ENCODE measurements around the gene TBX1. TPM values are rescaled to one million over a fixed set of nuclear protein-coding genes. Genes with fewer than 3 reads are reported as not detected.

The TBX1 gene
- total and polyA plus RNA-seq, 2 of the 13 experiments (the other 11 are each of a cell fraction or from before 2014, with no cell fraction given): not detected

GRCh38 chr22:19738664-19739447, 21.7 kb upstream of the TBX1 start:
- H3K9ac ChIP-seq (ENCODE audit: insufficient read depth, low read depth, low read length): no peak overlapping the region
- H3K27me3 ChIP-seq (ENCODE audit: control insufficient read depth in 1 of 2, insufficient read depth in 2 of 2, low read length in 2 of 2): peaks cover 10 to 81% of the 10 kb centered on the region in 2 experiments
- H3K79me2 ChIP-seq (ENCODE audit: insufficient read depth, low read length): no peaks in the 10 kb centered on the region
- H3K4me1 ChIP-seq (ENCODE audit: insufficient read depth, low read length): peaks cover 13% of the 10 kb centered on the region
- WGBS (ENCODE audit: low lambda C conversion rate): 51% methylated on average over 12 of the region's 31 CpGs
- no TSS peak for BruUV-seq (replicated peaks)
- DNase-seq (ENCODE audit: low spot score) (no peak), FAIRE-seq (no peak), ATAC-seq (no peak)
- in situ Hi-C loops (cut with HindIII; ENCODE audit: extremely low pct_ligation_motif_present, low pct_unique_long_range_greater_than_20kb): no loop called here
- POLR2A ChIA-PET: no interaction called here
- H3K4me3 ChIP-seq (replicated peaks in 1 of 3; ENCODE audit: insufficient read depth in 1 of 3, low read depth in 2 of 3, low read length in 3 of 3): no peak overlapping the region
- no peak overlapping the region for H2AFZ ChIP-seq (ENCODE audit: low read length)
- peaks cover 3% of the 10 kb centered on the region; the same call in 1 of the 2 replicates for H4K20me1 ChIP-seq (ENCODE audit: insufficient read depth, low read length)
- H3K36me3 ChIP-seq (replicated peaks in 1 of 2; ENCODE audit: control insufficient read depth in 1 of 2, insufficient read depth in 2 of 2, low read length in 2 of 2): no peaks in the 10 kb centered on the region
- H3K4me2 ChIP-seq (ENCODE audit: low read depth, low read length): no peak overlapping the region
- H3K27ac ChIP-seq (ENCODE audit: extremely low read length, insufficient read depth, low read length): no peak overlapping the region
- CTCF ChIA-PET (ENCODE audit: low intra/inter-chr PET ratio, low total read pairs): no interaction called here
- no peaks in the 10 kb centered on the region for H3K9me3 ChIP-seq (ENCODE audit: low read length)
- intact Hi-C loops (cut with micrococcal nuclease; ENCODE audit: unreplicated experiment): no loop called here
- TF ChIP-seq TEAD3 (CRISPR knock-in tag; optimal IDR thresholded peaks at IDR 0.05; ENCODE audit: borderline replicate concordance): no peak
- no peak for TF ChIP-seq ZNF776 (CRISPR knock-in tag; IDR thresholded peaks at IDR 0.05)
- no peak for TF ChIP-seq HMG20B (CRISPR knock-in tag; conservative IDR thresholded peaks at IDR 0.05)
- no peak for TF ChIP-seq CHD2 (IDR thresholded peaks at IDR 0.05; ENCODE audit: low read depth, low read length)
- TF ChIP-seq PHB2 (IDR thresholded peaks at IDR 0.05; ENCODE audit: partially characterized antibody): no peak
- no peak for TF ChIP-seq MTA1 (CRISPR knock-in tag; IDR thresholded peaks at IDR 0.05; ENCODE audit: borderline replicate concordance)
- TF ChIP-seq HOXA5 (CRISPR knock-in tag; IDR thresholded peaks at IDR 0.05): no peak
- TF ChIP-seq, protein P1, sequence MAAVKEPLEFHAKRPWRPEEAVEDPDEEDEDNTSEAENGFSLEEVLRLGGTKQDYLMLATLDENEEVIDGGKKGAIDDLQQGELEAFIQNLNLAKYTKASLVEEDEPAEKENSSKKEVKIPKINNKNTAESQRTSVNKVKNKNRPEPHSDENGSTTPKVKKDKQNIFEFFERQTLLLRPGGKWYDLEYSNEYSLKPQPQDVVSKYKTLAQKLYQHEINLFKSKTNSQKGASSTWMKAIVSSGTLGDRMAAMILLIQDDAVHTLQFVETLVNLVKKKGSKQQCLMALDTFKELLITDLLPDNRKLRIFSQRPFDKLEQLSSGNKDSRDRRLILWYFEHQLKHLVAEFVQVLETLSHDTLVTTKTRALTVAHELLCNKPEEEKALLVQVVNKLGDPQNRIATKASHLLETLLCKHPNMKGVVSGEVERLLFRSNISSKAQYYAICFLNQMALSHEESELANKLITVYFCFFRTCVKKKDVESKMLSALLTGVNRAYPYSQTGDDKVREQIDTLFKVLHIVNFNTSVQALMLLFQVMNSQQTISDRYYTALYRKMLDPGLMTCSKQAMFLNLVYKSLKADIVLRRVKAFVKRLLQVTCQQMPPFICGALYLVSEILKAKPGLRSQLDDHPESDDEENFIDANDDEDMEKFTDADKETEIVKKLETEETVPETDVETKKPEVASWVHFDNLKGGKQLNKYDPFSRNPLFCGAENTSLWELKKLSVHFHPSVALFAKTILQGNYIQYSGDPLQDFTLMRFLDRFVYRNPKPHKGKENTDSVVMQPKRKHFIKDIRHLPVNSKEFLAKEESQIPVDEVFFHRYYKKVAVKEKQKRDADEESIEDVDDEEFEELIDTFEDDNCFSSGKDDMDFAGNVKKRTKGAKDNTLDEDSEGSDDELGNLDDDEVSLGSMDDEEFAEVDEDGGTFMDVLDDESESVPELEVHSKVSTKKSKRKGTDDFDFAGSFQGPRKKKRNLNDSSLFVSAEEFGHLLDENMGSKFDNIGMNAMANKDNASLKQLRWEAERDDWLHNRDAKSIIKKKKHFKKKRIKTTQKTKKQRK (IDR thresholded peaks at IDR 0.05; ENCODE audit: low read length): no peak
- TF ChIP-seq, protein P2, sequence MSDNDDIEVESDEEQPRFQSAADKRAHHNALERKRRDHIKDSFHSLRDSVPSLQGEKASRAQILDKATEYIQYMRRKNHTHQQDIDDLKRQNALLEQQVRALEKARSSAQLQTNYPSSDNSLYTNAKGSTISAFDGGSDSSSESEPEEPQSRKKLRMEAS (IDR thresholded peaks at IDR 0.05): no peak
- TF ChIP-seq, protein P3, sequence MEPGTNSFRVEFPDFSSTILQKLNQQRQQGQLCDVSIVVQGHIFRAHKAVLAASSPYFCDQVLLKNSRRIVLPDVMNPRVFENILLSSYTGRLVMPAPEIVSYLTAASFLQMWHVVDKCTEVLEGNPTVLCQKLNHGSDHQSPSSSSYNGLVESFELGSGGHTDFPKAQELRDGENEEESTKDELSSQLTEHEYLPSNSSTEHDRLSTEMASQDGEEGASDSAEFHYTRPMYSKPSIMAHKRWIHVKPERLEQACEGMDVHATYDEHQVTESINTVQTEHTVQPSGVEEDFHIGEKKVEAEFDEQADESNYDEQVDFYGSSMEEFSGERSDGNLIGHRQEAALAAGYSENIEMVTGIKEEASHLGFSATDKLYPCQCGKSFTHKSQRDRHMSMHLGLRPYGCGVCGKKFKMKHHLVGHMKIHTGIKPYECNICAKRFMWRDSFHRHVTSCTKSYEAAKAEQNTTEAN (CRISPR knock-in tag; conservative IDR thresholded peaks at IDR 0.05): no peak
- TF ChIP-seq ARNT2 (CRISPR knock-in tag; IDR thresholded peaks at IDR 0.05; ENCODE audit: low read depth): no peak
